Glutamatergic neuron (in vitro differentiated cells): ENCODE data around the gene SOWAHA. TPM values are rescaled to one million over a fixed set of nuclear protein-coding genes. Genes with fewer than 3 reads are reported as not detected.
A peak's percentile ranks its signal among the peaks of the same experiment; 100 is the strongest.

Experiments
- DNase-seq: peaks from one replicate; pipeline ENCODE4 v3.0.0; 2022
- H3K27ac Mint-ChIP-seq: one replicate; pipeline ENCODE4 v1.8.0; 2020; ENCODE audit warnings: mild to moderate bottlenecking, mixed read lengths, inconsistent platforms; ENCODE audit not compliant: unreplicated experiment
- H3K27me3 Mint-ChIP-seq: one replicate; pipeline ENCODE4 v1.8.0; 2020; ENCODE audit warnings: mild to moderate bottlenecking, moderate library complexity, mixed read lengths, inconsistent platforms; ENCODE audit not compliant: unreplicated experiment
- H3K36me3 Mint-ChIP-seq: one replicate; pipeline ENCODE4 v1.8.0; 2020; ENCODE audit warnings: mild to moderate bottlenecking, mixed read lengths, inconsistent platforms; ENCODE audit not compliant: unreplicated experiment
- H3K4me1 Mint-ChIP-seq: one replicate; pipeline ENCODE4 v1.8.0; 2020; ENCODE audit warnings: mild to moderate bottlenecking, low read depth, mixed read lengths, inconsistent platforms; ENCODE audit not compliant: unreplicated experiment
- H3K4me3 Mint-ChIP-seq: one replicate; pipeline ENCODE4 v1.8.0; 2020; ENCODE audit warnings: mild to moderate bottlenecking, mixed read lengths, inconsistent platforms; ENCODE audit not compliant: unreplicated experiment
- H3K9me3 Mint-ChIP-seq: one replicate; pipeline ENCODE4 v1.8.0; 2020; ENCODE audit warnings: mild to moderate bottlenecking, moderate library complexity, mixed read lengths, inconsistent platforms; ENCODE audit not compliant: unreplicated experiment
- CTCF ChIP-seq: fragments of 200-600 bp; sonication (generic); IDR thresholded peaks from one replicate; pipeline ENCODE4 v1.5.0; 2021; ENCODE audit not compliant: partially characterized antibody, unreplicated experiment
- total RNA-seq: library from RNA; stranded (reverse); fragmentation: NEBNext Ultra II Directional; extraction: Animal tissue kit (Norgen Biotek cat#: 25700); gene quantifications from one replicate; pipeline ENCODE4 v1.2.1, GENCODE V29; 2021; ENCODE audit not compliant: unreplicated experiment

SOWAHA gene
- total RNA-seq, 1 donor from 2014 or later = 0.12 TPM

DNA sequence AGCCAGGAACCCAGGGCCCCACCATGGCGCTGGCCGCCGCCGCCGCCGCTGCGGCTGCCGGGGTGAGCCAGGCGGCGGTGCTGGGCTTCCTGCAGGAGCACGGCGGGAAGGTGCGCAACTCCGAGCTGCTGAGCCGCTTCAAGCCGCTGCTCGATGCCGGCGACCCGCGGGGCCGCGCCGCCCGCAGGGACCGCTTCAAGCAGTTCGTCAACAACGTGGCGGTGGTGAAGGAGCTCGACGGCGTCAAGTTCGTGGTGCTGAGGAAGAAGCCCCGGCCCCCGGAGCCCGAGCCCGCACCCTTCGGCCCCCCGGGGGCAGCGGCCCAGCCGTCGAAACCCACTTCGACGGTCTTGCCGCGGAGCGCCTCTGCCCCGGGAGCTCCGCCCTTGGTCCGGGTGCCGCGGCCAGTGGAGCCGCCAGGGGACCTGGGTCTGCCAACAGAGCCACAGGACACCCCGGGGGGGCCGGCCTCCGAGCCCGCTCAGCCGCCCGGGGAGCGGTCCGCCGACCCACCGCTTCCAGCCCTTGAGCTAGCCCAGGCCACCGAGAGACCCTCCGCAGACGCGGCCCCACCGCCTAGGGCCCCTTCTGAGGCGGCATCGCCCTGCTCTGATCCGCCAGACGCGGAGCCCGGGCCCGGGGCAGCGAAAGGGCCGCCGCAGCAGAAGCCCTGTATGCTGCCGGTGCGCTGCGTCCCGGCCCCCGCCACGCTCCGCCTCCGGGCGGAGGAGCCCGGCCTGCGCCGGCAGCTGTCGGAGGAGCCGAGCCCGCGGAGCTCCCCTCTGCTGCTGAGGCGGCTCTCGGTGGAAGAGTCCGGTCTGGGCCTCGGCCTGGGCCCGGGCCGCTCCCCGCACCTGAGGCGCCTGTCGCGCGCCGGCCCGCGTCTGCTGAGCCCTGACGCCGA, 749 bp downstream of the SOWAHA start:
- H3K4me3 Mint-ChIP-seq = no peak overlapping the region
- H3K4me1 Mint-ChIP-seq = peaks cover 4% of the 10 kb centered on the region
- H3K27ac Mint-ChIP-seq = no peak overlapping the region
- no peak for DNase-seq
- H3K27me3 Mint-ChIP-seq = peaks cover 15% of the 10 kb centered on the region
- H3K36me3 Mint-ChIP-seq = peaks cover 10% of the 10 kb centered on the region
- TF ChIP-seq CTCF = no peak
- peaks cover 8% of the 10 kb centered on the region for H3K9me3 Mint-ChIP-seq

DNA sequence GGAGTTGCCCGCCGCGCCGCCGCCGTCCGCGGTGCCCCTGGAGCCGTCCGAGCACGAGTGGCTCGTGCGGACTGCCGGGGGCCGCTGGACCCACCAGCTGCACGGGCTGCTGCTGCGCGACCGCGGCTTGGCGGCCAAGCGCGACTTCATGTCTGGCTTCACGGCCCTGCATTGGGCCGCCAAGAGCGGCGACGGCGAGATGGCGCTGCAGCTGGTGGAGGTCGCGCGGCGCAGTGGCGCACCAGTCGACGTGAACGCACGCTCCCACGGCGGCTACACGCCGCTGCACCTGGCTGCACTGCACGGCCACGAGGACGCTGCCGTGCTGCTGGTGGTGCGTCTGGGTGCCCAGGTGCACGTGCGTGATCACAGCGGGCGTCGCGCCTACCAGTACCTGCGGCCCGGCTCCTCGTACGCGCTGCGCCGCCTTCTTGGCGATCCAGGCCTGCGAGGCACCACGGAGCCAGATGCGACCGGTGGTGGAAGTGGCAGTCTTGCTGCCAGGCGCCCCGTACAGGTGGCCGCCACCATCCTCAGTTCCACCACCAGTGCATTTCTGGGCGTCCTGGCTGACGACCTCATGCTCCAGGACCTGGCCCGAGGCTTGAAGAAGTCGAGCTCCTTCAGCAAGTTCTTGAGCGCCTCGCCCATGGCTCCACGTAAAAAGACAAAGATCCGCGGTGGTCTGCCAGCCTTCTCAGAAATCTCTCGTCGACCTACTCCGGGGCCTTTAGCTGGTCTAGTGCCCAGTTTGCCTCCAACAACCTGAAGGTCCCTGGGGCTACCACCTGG, 1.6 kb downstream of the SOWAHA start:
- H3K4me1 Mint-ChIP-seq = peaks cover 4% of the 10 kb centered on the region
- no peak for DNase-seq
- H3K36me3 Mint-ChIP-seq = peaks cover 10% of the 10 kb centered on the region
- peak overlapping the region; percentile 58 for H3K4me3 Mint-ChIP-seq
- H3K27ac Mint-ChIP-seq = no peak overlapping the region
- no peak for TF ChIP-seq CTCF
- H3K9me3 Mint-ChIP-seq = peaks cover 8% of the 10 kb centered on the region
- H3K27me3 Mint-ChIP-seq = peaks cover 17% of the 10 kb centered on the region

GRCh38 chr5:132815454-132815853, 2.4 kb downstream of the SOWAHA start:
- H3K27me3 Mint-ChIP-seq = peaks cover 15% of the 10 kb centered on the region
- H3K36me3 Mint-ChIP-seq = peaks cover 10% of the 10 kb centered on the region
- H3K27ac Mint-ChIP-seq = no peak overlapping the region
- peaks cover 8% of the 10 kb centered on the region for H3K9me3 Mint-ChIP-seq
- peak overlapping the region; percentile 58 for H3K4me3 Mint-ChIP-seq
- no peak for TF ChIP-seq CTCF
- no peak for DNase-seq
- H3K4me1 Mint-ChIP-seq = peaks cover 4% of the 10 kb centered on the region

DNA sequence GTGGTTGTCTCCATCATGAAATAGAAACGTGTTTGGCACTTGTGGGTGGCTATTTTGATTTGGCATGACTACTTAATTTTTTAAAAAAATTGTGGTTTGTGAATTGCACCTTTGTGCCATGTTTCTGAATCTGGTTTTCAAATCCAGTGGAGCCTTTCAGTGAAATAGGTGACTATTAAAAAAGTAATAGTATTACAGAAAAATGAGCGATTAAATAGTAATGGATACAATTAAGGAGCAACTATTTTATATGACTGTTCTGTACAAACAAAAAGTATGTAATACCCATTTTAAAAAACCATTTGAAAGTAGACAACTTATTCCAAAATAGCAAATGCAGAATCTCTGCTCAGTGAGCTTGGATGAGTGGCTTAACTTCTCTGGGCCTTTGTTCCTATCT, 3.0 kb downstream of the SOWAHA start:
- no peak for DNase-seq
- no peak overlapping the region for H3K27ac Mint-ChIP-seq
- H3K4me1 Mint-ChIP-seq = peaks cover 4% of the 10 kb centered on the region
- H3K9me3 Mint-ChIP-seq = peaks cover 8% of the 10 kb centered on the region
- no peak for TF ChIP-seq CTCF
- H3K27me3 Mint-ChIP-seq = peaks cover 15% of the 10 kb centered on the region
- no peak overlapping the region for H3K4me3 Mint-ChIP-seq
- H3K36me3 Mint-ChIP-seq = peaks cover 10% of the 10 kb centered on the region
